ENCODE data around the gene RHBDF1. TPM values are rescaled to one million over a fixed set of nuclear protein-coding genes. Genes with fewer than 3 reads are reported as not detected.

The RHBDF1 gene
- total RNA-seq, 2 donors from 2014 or later = 55.4 to 79.5 TPM

DNA sequence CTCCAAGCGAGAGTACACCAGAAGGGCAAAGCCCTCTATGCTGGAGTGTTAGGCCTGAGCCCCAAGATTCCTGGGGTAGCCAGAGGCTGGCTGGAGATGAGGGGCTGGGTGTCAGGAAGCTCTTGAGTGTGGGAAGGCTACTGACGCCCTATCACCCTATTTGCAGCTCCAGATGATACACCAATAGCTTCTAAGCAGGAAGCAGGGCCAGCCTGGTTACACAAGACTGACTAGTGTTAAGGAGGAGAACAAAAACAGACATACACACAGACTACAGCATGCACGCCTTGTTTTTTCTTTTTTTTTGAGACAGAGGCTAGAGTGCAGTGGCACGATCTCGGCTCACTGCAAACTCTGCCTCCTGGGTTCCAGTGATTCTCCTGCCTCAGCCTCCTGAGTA lies 34.9 kb downstream of the RHBDF1 start:
- Histone ChIP-seq H3K27ac (no peak overlapping the region), H3K4me3 (no peak overlapping the region), H3K9me3 (no peaks in the 10 kb centered on the region), H3K4me1 (replicated peaks) (no peaks in the 10 kb centered on the region), H3K27me3 (replicated peaks; ENCODE audit: insufficient read depth) (no peaks in the 10 kb centered on the region), H3K36me3 (no peaks in the 10 kb centered on the region)
- TF ChIP-seq, protein P1, sequence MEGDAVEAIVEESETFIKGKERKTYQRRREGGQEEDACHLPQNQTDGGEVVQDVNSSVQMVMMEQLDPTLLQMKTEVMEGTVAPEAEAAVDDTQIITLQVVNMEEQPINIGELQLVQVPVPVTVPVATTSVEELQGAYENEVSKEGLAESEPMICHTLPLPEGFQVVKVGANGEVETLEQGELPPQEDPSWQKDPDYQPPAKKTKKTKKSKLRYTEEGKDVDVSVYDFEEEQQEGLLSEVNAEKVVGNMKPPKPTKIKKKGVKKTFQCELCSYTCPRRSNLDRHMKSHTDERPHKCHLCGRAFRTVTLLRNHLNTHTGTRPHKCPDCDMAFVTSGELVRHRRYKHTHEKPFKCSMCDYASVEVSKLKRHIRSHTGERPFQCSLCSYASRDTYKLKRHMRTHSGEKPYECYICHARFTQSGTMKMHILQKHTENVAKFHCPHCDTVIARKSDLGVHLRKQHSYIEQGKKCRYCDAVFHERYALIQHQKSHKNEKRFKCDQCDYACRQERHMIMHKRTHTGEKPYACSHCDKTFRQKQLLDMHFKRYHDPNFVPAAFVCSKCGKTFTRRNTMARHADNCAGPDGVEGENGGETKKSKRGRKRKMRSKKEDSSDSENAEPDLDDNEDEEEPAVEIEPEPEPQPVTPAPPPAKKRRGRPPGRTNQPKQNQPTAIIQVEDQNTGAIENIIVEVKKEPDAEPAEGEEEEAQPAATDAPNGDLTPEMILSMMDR (IDR thresholded peaks at IDR 0.05) = no peak
- TF ChIP-seq POLR2AphosphoS5 (IDR thresholded peaks at IDR 0.05) (no peak), POLR2A (IDR thresholded peaks at IDR 0.05) (no peak)
- 94% methylated on average over 5 of the region's 5 CpGs for WGBS
- intact Hi-C loops (cut with DNase I) = no loop called here
- no peak for DNase-seq (ENCODE audit: low spot score)

DNA sequence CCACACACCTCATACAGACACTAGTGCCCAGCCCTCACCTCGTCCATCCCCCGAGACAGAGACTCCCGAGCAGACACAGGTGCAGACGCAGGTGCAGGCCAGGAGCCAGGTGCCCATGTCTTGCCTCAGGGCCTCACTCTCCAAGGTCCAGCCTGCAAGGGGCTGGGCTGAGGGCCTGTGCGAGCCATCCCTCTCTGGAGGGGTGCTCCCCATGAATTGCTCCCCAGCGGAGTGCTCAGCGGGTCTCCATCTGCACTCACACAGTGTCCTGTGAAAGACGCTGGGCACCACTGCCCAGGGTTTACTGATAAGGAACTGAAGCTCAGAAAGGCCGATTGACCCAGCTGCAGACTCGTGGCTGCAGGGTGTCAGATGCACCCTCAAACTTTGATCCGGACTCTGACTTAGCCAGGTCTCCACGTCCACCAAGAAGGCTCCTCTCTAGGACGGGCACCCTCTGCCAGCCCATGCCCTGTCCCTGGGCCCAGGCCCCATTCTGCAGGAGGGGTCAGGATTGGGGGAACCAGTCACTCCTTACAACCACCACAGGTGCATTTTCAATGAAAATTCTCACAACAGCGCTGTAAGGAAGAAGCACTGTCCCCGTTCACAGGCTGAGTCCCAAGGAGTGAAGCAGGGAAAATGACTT lies 36.0 kb downstream of the RHBDF1 start:
- TF ChIP-seq POLR2AphosphoS5 (IDR thresholded peaks at IDR 0.05) (no peak), POLR2A (IDR thresholded peaks at IDR 0.05) (no peak)
- TF ChIP-seq, protein P1 (IDR thresholded peaks at IDR 0.05) = no peak
- DNase-seq (ENCODE audit: low spot score) = no peak

DNA sequence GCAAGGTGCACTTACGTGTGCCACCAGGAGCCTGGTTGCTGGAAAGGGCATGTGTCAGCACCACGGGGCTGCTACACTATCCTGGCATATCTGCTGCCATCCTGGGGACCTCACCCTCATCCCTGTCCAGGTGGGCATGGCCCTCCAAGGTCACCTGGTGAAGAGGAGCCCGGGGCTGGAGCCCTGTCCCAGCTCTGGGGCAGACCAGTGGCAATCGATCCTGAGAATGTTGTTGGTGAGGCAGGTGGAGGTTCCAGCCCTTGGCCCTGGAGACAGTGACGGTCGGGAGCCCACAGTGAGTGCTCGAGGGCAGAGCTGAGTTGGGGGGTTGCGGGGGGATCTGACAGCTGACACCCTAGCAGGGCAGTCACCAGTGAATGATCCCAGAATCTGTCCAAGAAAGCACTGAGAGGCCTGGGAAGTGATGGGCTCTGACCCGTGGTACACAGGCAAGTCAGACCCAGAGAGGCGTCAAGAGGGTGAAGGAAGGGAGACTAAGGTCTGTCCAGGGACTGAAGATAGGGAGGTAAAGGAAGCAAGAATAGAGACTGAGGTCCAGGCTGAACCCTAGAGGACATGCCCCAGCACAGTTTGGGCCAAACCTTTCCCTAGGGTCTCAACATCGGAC lies 36.6 kb downstream of the RHBDF1 start:
- no peaks in the 10 kb centered on the region for H3K27me3 ChIP-seq (replicated peaks; ENCODE audit: insufficient read depth)
- H3K9me3 ChIP-seq = no peaks in the 10 kb centered on the region
- intact Hi-C loops (cut with DNase I) = no loop called here
- no peaks in the 10 kb centered on the region for H3K4me1 ChIP-seq (replicated peaks)
- no peak for DNase-seq (ENCODE audit: low spot score)
- H3K36me3 ChIP-seq = no peaks in the 10 kb centered on the region
- H3K4me3 ChIP-seq = no peak overlapping the region
- WGBS = 88% methylated on average over 10 of the region's 11 CpGs
- no peak overlapping the region for H3K27ac ChIP-seq
- no peak for TF ChIP-seq POLR2A (IDR thresholded peaks at IDR 0.05)
- TF ChIP-seq, protein P1 (IDR thresholded peaks at IDR 0.05) = no peak
- no peak for TF ChIP-seq POLR2AphosphoS5 (IDR thresholded peaks at IDR 0.05)

More for the DNA sequence above, 36.0 kb downstream of the RHBDF1 start:
- no peak overlapping the region for H3K27ac ChIP-seq
- 89% methylated on average over 15 of the region's 15 CpGs for WGBS
- intact Hi-C loops (cut with DNase I) = no loop called here
- H3K4me3 ChIP-seq = no peak overlapping the region
- no peaks in the 10 kb centered on the region for H3K27me3 ChIP-seq (replicated peaks; ENCODE audit: insufficient read depth)
- H3K4me1 ChIP-seq (replicated peaks) = no peaks in the 10 kb centered on the region
- no peaks in the 10 kb centered on the region for H3K36me3 ChIP-seq
- no peaks in the 10 kb centered on the region for H3K9me3 ChIP-seq

DNA sequence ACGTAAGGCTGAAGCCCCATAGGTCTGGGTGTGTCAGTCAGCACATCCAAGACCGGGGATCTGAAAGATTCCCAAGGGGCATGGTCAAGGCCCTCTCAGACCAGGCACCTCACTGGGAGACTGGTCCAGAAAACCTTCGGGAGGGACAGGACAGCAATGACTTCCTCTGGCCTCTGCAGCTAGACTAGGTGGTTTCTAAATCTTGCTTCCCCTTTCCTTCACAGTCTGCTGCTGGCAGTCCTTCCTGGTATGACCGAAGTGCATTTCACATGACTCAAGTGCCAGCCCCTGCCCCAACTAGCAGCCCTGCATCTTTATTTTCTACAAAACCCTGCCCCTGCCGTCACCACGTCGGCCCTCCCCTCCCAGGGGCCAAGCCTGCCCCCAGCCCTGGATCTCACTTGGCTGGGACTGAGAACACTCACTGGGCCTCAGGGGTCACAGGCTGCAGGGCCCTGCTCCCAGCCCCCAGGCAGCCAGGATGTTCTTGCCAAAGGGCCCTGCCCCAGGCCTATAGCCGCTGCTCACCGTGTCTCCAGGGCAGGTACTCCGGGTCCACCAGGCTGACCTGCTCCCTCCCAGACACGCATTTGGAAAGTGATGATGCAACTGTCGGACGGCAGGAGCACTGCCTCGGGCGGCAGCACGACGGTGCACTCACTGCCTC lies 37.3 kb downstream of the RHBDF1 start:
- Histone ChIP-seq H3K27ac (no peak overlapping the region), H3K4me1 (replicated peaks) (no peaks in the 10 kb centered on the region), H3K9me3 (no peaks in the 10 kb centered on the region), H3K36me3 (no peaks in the 10 kb centered on the region), H3K27me3 (replicated peaks; ENCODE audit: insufficient read depth) (no peaks in the 10 kb centered on the region), H3K4me3 (no peak overlapping the region)
- intact Hi-C loops (cut with DNase I) = no loop called here
- no peak for DNase-seq (ENCODE audit: low spot score)
- 81% methylated on average over 17 of the region's 17 CpGs for WGBS
- TF ChIP-seq POLR2AphosphoS5 (IDR thresholded peaks at IDR 0.05) (no peak), POLR2A (IDR thresholded peaks at IDR 0.05) (no peak)
- TF ChIP-seq, protein P1 (IDR thresholded peaks at IDR 0.05) = no peak

Data from prostate gland (tissue), 2 donors.